Uterus (tissue), 2 donors: ENCODE data around the gene MRPS25.

ENCODE experiments used
- POLR2A ChIP-seq, 2 donors: fragments of 450-650 bp; IDR thresholded peaks; one replicate each; pipeline ENCODE4 v1.6.1; 2016; ENCODE audit warnings: antibody characterized with exemption in 2 of 2, mild to moderate bottlenecking in 1 of 2, moderate library complexity in 1 of 2
- TF ChIP-seq, protein P1 (sequence below), 4 experiments: fragments of 200-600 bp in 2 of 4; fragments of 450-650 bp in 2 of 4; sonication (generic) in 2 of 4; IDR thresholded peaks; one replicate each; pipeline ENCODE4 v1.5.1; 2016 to 2019; ENCODE audit warnings: antibody characterized with exemption in 4 of 4, mild to moderate bottlenecking in 2 of 4, moderate library complexity in 1 of 4

DNA sequence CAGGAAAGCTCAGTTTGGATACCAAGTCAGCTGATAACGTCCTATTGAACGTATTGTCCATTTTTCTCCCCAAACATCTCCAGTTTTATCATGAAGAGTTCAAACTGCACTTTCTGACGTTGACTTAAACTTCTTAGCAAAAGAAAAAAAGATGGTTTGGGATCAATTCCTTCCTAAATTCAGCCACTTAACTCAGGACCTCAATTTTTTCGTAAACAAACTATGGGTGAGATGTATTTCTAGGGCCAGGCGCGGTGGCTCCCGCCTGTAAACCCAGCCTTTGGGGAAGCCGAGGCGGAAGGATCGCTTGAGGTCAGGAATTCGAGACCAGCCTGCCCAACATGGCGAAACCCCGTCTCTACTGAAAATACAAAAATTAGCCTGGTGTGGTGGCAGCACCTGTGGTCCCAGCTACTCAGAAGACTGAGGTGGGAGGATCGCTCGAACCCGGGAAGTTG lies 464 bp upstream of the MRPS25 start:
- TF ChIP-seq, protein P1, sequence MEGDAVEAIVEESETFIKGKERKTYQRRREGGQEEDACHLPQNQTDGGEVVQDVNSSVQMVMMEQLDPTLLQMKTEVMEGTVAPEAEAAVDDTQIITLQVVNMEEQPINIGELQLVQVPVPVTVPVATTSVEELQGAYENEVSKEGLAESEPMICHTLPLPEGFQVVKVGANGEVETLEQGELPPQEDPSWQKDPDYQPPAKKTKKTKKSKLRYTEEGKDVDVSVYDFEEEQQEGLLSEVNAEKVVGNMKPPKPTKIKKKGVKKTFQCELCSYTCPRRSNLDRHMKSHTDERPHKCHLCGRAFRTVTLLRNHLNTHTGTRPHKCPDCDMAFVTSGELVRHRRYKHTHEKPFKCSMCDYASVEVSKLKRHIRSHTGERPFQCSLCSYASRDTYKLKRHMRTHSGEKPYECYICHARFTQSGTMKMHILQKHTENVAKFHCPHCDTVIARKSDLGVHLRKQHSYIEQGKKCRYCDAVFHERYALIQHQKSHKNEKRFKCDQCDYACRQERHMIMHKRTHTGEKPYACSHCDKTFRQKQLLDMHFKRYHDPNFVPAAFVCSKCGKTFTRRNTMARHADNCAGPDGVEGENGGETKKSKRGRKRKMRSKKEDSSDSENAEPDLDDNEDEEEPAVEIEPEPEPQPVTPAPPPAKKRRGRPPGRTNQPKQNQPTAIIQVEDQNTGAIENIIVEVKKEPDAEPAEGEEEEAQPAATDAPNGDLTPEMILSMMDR (IDR thresholded peaks at IDR 0.05) = no peak
- TF ChIP-seq POLR2A (IDR thresholded peaks at IDR 0.05) = no peak
